Adrenal gland (tissue), 5 donors: ENCODE data around the gene AIFM3.
"Not testable (repeated sequence)": the region's sequence is repeated elsewhere in the genome, so short reads cannot be mapped to it uniquely, and the experiment has no call there.

Experiments
- POLR2A ChIP-seq, 2 donors: fragments of 450-650 bp; IDR thresholded peaks; one replicate each; pipeline ENCODE4 v1.6.1; 2017; ENCODE audit warnings: antibody characterized with exemption in 2 of 2, mild to moderate bottlenecking in 2 of 2, moderate library complexity in 1 of 2
- TF ChIP-seq, protein P1 (sequence below), 6 experiments: fragments of 450-650 bp in 4 of 6; fragments of 200-600 bp in 2 of 6; sonication (generic) in 1 of 6; IDR thresholded peaks; 1 replicate in 5 of 6; 2 replicates in 1 of 6; pipeline versions ENCODE4 v1.5.1 to v1.8.0; 2016 to 2021; ENCODE audit warnings: antibody characterized with exemption in 6 of 6, mild to moderate bottlenecking in 2 of 6, moderate library complexity in 1 of 6
- donor health status: DM: no; HTN: no; CAD: no.

DNA sequence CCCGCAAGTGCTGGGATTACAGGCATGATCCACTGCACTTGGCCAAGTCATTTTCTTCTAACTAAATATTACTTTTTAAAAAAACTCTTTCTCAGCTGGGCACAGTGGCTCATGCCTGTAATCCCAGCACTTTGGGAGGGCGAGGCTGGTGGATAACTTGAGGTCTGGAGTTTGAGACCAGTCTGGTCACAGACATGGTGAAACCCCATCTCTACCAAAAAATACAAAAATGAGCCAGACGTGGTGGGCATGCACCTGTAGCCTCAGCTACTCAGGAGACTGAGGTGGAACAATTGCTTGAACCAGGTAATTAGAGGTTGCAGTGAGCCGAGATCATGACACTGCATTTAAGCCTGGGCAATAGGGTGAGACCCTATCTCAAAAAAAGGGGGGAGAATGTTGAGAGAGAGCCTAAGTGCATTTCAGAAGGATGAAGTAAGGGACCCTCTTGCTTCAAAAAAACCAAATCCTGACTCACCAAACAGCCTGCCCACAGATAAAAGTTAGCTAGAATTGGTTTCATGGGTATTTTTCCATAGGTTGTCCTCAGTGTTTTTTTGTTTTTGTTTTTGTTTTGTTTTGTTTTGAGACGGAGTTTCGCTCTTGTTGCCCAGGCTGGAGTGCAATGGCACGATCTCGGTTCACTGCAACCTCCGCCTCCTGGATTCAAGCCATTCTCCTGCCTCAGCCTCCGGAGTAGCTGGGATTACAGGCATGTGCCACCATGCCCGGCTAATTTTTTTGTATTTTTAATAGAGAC, 31.1 kb upstream of the AIFM3 start:
- TF ChIP-seq, protein P1, sequence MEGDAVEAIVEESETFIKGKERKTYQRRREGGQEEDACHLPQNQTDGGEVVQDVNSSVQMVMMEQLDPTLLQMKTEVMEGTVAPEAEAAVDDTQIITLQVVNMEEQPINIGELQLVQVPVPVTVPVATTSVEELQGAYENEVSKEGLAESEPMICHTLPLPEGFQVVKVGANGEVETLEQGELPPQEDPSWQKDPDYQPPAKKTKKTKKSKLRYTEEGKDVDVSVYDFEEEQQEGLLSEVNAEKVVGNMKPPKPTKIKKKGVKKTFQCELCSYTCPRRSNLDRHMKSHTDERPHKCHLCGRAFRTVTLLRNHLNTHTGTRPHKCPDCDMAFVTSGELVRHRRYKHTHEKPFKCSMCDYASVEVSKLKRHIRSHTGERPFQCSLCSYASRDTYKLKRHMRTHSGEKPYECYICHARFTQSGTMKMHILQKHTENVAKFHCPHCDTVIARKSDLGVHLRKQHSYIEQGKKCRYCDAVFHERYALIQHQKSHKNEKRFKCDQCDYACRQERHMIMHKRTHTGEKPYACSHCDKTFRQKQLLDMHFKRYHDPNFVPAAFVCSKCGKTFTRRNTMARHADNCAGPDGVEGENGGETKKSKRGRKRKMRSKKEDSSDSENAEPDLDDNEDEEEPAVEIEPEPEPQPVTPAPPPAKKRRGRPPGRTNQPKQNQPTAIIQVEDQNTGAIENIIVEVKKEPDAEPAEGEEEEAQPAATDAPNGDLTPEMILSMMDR (IDR thresholded peaks at IDR 0.05) = not testable (repeated sequence)
- TF ChIP-seq POLR2A (IDR thresholded peaks at IDR 0.05) = not testable (repeated sequence)
